Calu3 (cell line): ENCODE results near the gene IRAK1. TPM values are rescaled to one million over a fixed set of nuclear protein-coding genes. Genes with fewer than 3 reads are reported as not detected.

Experiments
- BruUV-seq: library from RNA; stranded (reverse); fragments of 400-500 nt; replicated peaks from 2 replicates; lab custom pipeline; 2021; lab: Mats Ljungman, UMichigan
- CTCF ChIA-PET: fragments of 300-600 bp; sonication (Branson Sonifier 250); formaldehyde crosslinking; loops from one replicate; lab custom pipeline; 2022; ENCODE audit warnings: antibody characterized with exemption; lab: Charles Lee
- DNase-seq: peaks from one replicate; pipeline ENCODE4 v3.0.0; 2022
- H3K27ac Mint-ChIP-seq: one replicate; pipeline ENCODE4 v1.8.0; 2022; ENCODE audit warnings: mixed read lengths; ENCODE audit not compliant: unreplicated experiment
- H3K27me3 Mint-ChIP-seq: one replicate; pipeline ENCODE4 v1.8.0; 2022; ENCODE audit warnings: mixed read lengths; ENCODE audit not compliant: unreplicated experiment
- H3K36me3 Mint-ChIP-seq: one replicate; pipeline ENCODE4 v1.8.0; 2022; ENCODE audit warnings: mild to moderate bottlenecking, moderate library complexity, mixed read lengths; ENCODE audit not compliant: insufficient read depth, unreplicated experiment
- H3K4me1 Mint-ChIP-seq: one replicate; pipeline ENCODE4 v1.8.0; 2022; ENCODE audit warnings: mild to moderate bottlenecking, low read depth, mixed read lengths; ENCODE audit not compliant: unreplicated experiment
- H3K4me3 Mint-ChIP-seq: one replicate; pipeline ENCODE4 v1.8.0; 2022; ENCODE audit warnings: mild to moderate bottlenecking, low read depth, moderate library complexity, mixed read lengths; ENCODE audit not compliant: unreplicated experiment
- H3K9me3 Mint-ChIP-seq: one replicate; pipeline ENCODE4 v1.8.0; 2022; ENCODE audit warnings: low read depth, mixed read lengths; ENCODE audit not compliant: unreplicated experiment
- CTCF ChIP-seq: fragments of 200-600 bp; IDR thresholded peaks from one replicate; pipeline ENCODE4 v1.8.0; 2022; ENCODE audit warnings: antibody characterized with exemption; ENCODE audit not compliant: unreplicated experiment
- intact Hi-C: fragments of 100-400 bp; cut with micrococcal nuclease; formaldehyde crosslinking; loops from one replicate; pipeline ENCODE4 v1.10.0; 2022; ENCODE audit not compliant: unreplicated experiment
- total RNA-seq: library from RNA; stranded (reverse); gene quantifications from 2 replicates; pipeline ENCODE4 v1.2.3, GENCODE V29; 2022

Gene IRAK1
- total RNA-seq, 1 experiment from 2014 or later, result 194 TPM

DNA sequence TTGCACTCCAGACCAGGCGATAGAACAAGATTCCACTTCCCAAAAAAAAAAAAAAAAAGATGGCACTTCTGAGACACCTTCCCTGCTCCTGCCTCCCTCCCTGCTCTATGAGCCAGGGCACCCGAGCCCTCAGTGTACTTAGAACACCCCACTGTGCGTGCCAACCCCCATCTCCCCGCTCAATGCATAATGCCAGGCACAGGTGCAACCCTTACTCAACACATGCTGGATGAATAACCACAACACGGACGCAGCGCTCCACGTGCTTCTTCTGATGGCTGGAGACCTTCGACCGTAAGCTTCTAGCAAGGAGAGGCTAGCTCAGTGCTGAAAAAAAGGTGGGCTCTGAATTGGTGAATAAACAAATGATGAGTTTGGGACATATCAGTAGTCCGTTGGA lies 19.9 kb upstream of the IRAK1 start:
- Mint-ChIP-seq H3K4me3 (no peak overlapping the region), H3K36me3 (peaks cover 39% of the 10 kb centered on the region), H3K4me1 (peaks cover 10% of the 10 kb centered on the region), H3K27me3 (no peaks in the 10 kb centered on the region), H3K9me3 (no peaks in the 10 kb centered on the region), H3K27ac (peak overlapping the region; percentile 14)
- intact Hi-C loops, result no loop called here
- no TSS peak for BruUV-seq
- no peak for TF ChIP-seq CTCF
- CTCF ChIA-PET, result no interaction called here
- no peak for DNase-seq

DNA sequence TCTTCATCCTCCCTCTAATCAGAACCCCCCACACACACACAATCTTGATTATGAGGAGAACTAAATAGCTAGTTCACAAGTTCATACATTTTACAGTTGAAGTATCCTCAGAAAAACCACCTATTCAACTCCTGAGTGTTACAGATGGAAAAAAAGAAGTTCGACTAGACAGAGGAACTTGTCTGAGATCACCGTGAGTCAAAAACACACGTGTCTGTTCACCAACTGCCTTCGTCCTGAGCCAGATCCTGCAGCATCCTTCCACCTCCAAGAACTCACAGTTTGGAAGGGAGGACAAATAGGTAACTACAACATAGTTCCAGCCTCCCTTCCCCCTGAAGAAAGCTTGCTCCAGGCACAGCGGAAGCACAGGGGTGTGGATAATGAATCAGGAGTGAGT lies 19.0 kb upstream of the IRAK1 start:
- H3K27ac Mint-ChIP-seq, result no peak overlapping the region
- intact Hi-C loops, result no loop called here
- DNase-seq, result no peak
- H3K9me3 Mint-ChIP-seq, result no peaks in the 10 kb centered on the region
- BruUV-seq, result no TSS peak
- H3K36me3 Mint-ChIP-seq, result peaks cover 39% of the 10 kb centered on the region
- H3K4me3 Mint-ChIP-seq, result no peak overlapping the region
- CTCF ChIA-PET, result no interaction called here
- no peak for TF ChIP-seq CTCF
- H3K27me3 Mint-ChIP-seq, result no peaks in the 10 kb centered on the region
- H3K4me1 Mint-ChIP-seq, result peaks cover 10% of the 10 kb centered on the region

- no TSS peak for BruUV-seq
- no peak overlapping the region for H3K27ac Mint-ChIP-seq
- no peak for DNase-seq
- intact Hi-C loops, result no loop called here
- peaks cover 39% of the 10 kb centered on the region for H3K36me3 Mint-ChIP-seq
- H3K27me3 Mint-ChIP-seq, result no peaks in the 10 kb centered on the region
- CTCF ChIA-PET, result no interaction called here
- H3K4me3 Mint-ChIP-seq, result no peak overlapping the region
- H3K4me1 Mint-ChIP-seq, result peaks cover 10% of the 10 kb centered on the region
- H3K9me3 Mint-ChIP-seq, result no peaks in the 10 kb centered on the region
- no peak for TF ChIP-seq CTCF
Observed at GRCh38 chrX:154037754-154038153, 18.1 kb upstream of the IRAK1 start.

DNA sequence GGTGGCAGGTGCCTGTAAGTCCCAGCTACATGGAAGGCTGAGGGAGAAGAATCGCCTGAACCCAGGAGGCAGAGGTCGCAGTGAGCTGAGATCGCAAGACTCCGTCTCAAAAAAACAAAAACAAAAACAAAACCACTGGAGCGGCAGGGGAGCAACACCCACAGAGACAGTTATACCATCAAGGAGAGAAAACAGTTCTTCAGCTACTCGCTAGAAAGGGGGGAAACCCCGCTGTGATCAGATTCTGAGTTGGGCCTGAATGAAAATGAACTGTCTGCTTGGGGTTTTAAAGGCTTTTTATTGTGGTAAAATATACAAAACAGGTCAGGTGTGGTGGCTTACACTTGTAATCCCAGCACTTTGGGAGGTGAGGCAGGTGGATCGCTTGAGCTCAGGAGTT lies 16.8 kb upstream of the IRAK1 start:
- no peak overlapping the region for H3K4me3 Mint-ChIP-seq
- DNase-seq, result no peak
- no peak overlapping the region for H3K27ac Mint-ChIP-seq
- peaks cover 46% of the 10 kb centered on the region for H3K36me3 Mint-ChIP-seq
- no peaks in the 10 kb centered on the region for H3K27me3 Mint-ChIP-seq
- intact Hi-C loops, result no loop called here
- CTCF ChIA-PET, result no interaction called here
- no peak for TF ChIP-seq CTCF
- BruUV-seq, result no TSS peak
- peaks cover 10% of the 10 kb centered on the region for H3K4me1 Mint-ChIP-seq
- no peaks in the 10 kb centered on the region for H3K9me3 Mint-ChIP-seq
